GM21786 (cell line): ENCODE measurements around the gene ZDHHC11B.
"Not testable (repeated sequence)": the region's sequence is repeated elsewhere in the genome, so short reads cannot be mapped to it uniquely, and the experiment has no call there.

ENCODE experiments used
- ATAC-seq: cut with Tn5 transposase; IDR thresholded peaks from one replicate; pipeline ENCODE4 v1.9.1; 2021; ENCODE audit not compliant: unreplicated experiment

Gene ZDHHC11B

DNA sequence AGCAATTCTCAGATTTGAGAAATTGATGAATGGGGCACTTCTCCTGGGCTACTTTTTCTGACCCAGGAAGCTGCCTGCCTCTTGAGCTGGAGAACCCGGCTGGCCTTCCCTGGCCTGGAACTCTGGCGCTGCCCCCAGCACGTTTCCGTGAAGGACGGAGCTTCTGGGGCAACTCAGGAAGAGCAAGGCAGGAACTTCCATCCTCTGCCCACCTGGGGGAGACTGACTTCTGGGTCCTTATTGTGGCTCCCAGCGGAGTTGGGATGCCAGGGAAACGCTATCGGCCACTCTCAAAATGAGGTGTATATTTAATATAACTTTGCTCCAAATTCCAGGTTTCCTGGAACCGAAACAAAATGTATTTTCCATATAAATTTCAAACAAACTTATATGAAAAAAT, 57.4 kb downstream of the ZDHHC11B start:
- ATAC-seq = not testable (repeated sequence)

- ATAC-seq = not testable (repeated sequence)
Measured at GRCh38 chr5:723865-724264, 60.7 kb downstream of the ZDHHC11B start.

DNA sequence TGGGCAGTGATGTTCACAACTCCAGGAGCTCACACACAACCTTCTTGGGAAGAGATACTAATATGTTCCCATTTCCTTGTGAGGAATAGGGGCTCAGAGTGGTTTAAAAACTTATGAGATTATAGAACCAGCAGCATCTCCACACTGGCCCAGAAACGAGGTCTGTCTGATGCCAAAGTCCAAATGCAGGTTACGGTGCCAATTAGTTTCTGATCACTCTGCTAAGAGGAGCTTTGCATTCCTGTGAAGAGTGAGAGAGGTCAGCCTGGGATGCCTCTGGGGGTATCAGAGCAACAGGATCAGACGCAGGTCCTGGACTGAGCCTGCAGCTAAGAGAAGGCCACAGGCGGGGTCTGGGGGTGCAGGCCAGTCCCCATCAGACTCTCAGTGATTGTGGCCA, 61.2 kb downstream of the ZDHHC11B start:
- not testable (repeated sequence) for ATAC-seq

DNA sequence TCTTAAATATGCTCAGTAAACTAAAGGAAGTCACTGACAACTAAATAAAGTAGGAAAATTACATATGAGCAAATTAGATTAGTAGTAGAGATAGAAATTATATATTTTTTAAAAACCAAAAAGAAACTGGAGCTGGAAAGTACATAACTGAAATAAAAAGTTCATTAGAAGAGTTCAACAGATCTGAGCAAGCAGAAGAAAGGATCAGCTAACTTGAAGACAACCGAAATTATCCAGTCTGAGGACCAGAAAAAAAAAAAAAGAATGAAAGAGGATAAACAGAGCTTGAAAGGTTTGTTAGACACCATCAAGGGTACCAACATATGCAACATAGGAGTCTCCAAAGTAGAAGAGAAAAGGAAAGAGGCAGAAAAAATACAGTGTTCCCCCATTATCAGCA, 65.2 kb downstream of the ZDHHC11B start:
- not testable (repeated sequence) for ATAC-seq

GRCh38 chr5:717143-717542, 67.4 kb downstream of the ZDHHC11B start:
- ATAC-seq = no peak

DNA sequence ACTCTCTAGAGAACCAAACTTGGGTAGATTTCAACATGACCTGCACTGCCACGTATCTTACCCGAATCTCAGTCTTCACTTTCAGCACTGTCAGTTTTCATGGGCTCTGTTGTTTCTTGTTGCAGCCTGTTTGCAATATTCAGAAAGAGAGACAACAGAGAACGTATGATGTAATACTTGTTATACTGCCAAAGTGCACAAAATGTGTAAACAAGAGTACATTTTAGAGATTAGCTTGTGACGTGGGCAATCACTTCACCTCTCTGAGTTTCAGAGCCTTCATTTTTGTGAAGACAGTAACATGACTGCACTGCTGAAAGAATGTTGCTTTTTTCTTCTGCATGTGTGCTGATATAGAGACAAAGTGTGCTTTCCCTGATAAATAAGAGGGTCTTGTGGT, 67.8 kb downstream of the ZDHHC11B start:
- not testable (repeated sequence) for ATAC-seq

DNA sequence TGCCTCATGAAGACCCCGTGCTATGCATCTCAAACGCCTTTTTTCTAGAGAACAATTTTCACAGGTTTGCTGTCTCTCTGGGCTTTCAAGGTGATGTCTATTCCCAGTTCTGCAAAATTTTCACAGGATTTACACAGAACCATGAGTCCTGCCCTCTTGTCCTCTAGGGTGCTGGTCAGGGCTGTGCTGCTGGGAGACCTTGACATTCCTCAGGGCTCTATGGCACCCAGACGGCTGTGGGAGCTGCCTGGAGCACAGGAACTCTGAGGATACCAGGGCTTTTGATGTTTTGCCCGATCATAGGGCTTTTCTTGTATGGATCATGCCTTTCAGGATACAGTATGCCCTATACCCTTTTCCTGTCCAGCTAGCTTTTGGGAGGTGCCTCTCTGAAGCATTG, 68.9 kb downstream of the ZDHHC11B start:
- not testable (repeated sequence) for ATAC-seq

DNA sequence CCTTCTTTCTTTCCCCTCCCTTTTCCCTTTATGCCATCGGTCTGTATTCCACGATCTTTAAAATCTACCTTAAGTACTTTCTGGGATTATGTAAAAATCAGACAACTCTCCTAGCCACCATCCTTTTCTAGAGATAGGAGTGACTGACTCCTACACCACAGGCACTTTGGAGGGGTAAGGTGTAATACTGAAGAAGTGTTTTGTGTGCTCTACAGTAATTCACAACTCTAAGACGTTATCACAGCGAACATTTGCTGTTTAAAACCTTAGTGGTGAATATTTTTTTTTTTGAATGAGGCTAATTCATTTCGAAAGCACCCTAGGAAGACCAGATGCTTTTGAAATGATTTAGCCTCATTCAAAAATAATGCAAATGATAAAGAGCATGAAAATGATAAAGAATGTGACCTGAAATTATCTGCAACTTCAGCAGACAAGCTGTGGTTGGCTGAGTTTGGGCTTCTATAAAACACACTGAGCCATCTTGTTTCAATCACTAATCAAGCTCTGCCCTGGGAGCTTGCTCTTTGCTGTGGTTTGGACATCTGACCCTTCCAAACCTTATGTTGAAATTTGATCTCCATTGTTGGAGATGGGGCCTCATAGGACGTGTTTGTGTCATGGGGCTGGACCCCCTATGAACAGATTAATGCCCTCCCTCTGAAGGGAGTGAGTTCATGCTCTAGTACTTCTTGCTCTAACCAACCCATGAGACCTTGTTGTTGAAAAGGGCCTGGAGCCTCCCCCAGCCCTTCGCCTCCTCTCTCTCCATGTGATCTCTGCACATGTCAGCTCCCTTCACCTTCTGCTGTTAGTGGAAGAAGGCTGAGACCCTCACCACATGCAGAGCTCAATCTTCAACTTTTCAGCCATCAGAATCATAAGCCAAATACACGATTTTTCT, 70.1 kb downstream of the ZDHHC11B start:
- not testable (repeated sequence) for ATAC-seq

GRCh38 chr5:713686-714085, 70.8 kb downstream of the ZDHHC11B start:
- ATAC-seq = not testable (repeated sequence)

DNA sequence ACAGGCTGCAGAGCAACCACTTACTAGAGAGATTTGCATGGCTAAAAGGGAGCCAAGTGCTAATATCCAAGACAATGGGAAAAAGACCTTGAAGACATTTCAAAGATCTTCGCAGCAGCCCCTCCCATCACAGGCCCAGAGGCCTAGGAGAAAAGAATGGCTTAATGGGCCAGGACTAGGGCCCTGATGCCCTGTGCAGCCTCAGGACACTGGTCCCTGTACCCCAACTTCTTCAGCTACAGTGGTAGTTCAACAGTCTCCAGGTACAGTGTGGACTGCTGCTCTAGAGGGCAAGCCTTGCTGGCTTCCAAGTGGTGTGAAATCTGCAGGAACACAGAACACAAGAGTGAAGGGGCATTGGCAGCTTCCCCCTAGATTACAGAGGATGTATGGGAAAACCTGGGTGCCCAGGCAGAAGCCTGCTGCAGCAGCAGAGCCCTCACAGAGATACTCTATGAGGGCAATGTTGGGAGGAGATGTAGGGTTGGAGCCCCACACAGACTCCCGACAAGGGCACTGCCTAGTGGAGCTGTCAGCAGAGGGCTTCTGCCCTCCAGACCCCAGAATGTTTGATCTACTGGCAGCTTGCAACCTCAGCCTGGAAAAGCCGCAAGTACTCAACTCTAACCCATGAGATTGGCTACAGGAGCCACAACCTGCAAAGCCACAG, 75.5 kb downstream of the ZDHHC11B start:
- not testable (repeated sequence) for ATAC-seq

GRCh38 chr5:708374-708773, 76.2 kb downstream of the ZDHHC11B start:
- ATAC-seq = not testable (repeated sequence)

DNA sequence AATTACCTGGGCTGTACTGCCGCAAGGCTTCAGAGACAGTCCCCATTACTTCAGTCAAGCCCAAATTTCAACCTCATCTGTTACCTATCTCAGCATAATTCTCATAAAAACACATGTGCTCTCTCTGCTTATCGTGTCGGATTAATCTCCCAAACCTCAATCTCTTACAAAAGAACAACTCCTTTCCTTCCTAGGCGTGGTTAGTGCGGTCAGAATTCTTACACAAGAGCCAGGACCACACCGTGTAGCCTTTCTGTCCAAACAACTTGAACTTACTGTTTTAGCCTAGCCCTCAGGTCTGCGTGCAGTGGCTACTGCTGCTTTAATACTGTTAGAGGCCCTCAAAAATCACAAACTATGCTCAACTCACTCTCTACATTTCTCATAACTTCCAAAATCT, 78.4 kb downstream of the ZDHHC11B start:
- ATAC-seq = not testable (repeated sequence)

GRCh38 chr5:696753-697702, 87.5 kb downstream of the ZDHHC11B start:
- ATAC-seq = not testable (repeated sequence)

DNA sequence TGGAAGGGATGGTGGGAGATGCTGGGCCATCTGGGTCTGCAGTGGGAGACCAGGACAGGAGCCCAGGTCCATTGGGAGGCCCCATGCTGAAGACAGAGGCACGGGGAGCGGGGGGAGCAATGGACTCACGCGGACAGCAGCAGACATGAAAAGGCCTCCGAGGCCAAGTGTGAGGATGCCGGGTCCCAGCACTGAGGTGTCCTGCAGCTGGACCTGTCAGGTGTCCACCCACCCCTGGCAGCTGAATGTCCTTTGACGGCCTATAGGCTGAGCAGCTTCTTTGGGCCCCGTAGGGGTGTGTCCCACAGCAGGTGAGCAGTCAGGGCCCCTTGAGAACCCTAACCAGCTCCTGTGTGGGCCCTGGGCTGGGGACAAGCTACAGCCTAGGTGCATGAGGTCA, 88.3 kb downstream of the ZDHHC11B start:
- ATAC-seq = not testable (repeated sequence)

DNA sequence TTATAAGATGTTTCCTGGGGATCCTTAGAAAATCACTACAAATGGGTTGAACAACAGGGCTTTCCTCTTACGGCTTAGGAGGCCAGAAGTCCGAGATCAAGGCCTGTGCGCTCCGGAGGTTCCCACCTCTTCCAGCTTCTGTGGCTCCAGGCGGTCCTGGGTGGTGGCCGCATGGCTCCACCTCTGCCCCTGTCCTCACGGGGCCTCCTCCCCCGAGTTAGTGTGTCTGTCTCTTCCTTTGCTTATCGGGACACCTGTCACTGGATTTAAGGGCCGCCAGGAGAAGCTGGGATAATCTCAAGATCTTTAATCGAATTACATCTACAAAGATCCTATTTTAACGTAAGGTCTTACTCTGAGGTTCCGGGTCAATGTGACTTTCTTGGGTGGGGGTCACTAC, 89.1 kb downstream of the ZDHHC11B start:
- not testable (repeated sequence) for ATAC-seq

DNA sequence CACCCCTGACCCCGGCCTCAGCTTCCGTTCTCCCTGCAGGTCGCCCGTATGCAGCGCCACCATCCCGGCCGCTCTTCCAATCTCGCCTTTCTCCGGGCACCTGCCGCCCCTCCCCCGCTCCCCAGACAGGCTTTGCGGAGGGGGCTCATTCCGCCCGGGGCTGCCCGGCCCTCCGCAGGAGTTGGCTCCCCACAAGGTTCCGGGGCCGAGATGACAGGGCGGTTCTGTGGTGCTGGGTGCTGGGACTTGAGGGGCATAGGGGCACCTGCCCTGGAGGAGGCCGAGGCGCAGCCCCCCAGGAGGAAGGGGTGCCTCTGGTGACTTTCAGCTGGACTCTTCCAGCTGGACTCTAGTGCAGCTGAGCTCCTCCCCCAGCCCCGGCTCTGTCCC, 90.5 kb downstream of the ZDHHC11B start:
- not testable (repeated sequence) for ATAC-seq

- peak; percentile 66 for ATAC-seq
Measured at GRCh38 chr5:693271-694041, 91.1 kb downstream of the ZDHHC11B start, which contains the start of gene TPPP. Gene TPPP (minus strand): TSS chr5:693352. CDS start chr5:678060, 15,292 bp downstream.

DNA sequence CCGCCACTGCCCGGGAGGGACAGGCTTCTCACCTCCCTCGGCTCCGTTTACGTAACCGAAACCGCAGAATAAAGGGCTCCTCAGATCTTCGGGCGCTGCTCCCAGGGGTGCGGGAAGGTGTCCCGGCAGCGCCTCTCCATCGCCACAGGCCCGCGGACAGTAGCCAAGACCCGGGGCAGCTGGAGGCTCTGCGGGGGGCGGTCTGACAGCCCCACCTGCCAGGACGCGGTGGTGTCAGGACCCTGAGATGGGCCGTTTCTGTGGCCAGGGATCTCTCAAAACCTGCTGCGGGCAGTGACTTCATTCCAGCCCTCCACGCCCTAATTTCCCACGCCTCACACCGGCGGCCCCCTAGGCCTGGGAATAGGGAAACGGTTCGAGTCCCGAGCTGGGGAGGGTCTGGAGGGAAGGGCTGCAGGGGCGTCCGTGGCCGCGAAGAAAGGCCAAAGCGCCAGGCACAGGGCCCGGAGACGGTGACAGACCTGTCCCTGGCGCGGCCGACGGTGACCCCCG, 91.9 kb downstream of the ZDHHC11B start:
- not testable (repeated sequence) for ATAC-seq

- ATAC-seq = no peak
Measured at GRCh38 chr5:691817-692528, 92.6 kb downstream of the ZDHHC11B start.
